ENCODE data around the gene ABCB8.

The ABCB8 gene

GRCh38 chr7:151088856-151089699, 60.8 kb downstream of the ABCB8 start:
- peak; percentile 73 for DNase-seq

DNA sequence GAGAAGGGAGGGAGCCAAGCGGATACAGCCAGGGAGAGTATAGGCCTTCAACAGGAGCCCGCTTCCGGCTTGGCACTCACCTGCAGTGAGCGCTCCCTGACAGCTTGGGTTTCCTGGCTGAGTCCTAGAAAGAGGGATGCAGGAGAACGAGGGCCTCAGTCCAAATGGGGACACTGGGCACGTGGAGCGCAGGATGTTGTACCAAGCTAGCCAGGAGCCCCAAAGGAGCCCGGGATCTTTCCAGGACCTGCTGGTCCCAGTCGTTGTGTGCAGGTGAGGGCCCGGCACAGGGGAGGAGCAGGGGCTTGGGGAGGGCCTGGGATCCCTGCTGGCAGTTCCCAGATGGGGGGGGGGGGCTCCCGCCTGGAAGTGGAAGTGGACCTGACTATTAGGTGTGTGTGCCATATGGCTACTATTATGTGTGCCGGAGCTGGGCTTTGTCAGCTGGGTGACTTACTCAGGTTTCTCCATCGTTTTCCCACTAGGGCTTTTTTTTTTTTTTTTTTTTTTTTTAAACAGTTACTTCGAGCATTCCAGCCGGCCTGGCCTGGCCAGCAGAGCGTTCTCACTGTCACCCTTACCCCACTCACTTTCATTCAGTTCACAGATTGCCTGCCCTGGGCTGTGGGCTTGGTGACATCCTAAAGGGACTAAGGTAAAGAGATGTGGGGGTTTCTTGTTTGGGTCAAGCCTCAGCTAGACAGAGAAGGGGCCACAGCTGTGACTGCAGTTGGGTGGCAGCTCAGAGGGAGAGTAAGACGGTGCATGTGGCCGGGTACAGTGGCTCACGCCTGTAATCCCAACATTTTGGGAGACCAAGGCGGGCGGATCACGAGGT, 61.9 kb downstream of the ABCB8 start:
- no peak for DNase-seq

GRCh38 chr7:151091003-151091402, 62.8 kb downstream of the ABCB8 start:
- DNase-seq, result no peak

GRCh38 chr7:151091431-151091830, 63.2 kb downstream of the ABCB8 start:
- DNase-seq, result no peak

DNA sequence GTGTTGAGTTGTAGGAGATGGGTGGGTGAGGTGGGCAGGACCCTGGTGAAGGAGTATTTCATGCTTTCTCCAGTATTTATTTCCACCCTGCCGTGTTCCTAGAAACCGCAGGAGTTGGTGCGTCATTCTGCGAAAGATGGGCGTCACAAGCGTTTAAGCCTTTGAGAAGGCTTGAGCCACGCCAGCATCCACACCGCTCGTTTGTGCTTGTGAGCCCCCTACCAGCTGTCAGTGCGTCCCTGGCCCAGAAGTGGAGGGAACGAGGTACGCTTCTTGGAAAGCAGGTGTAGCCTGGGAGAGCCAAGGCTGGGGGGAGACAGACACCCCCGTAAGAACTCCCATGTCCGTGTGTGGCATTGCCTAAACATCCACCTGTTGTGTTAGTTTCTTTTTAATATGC, 63.7 kb downstream of the ABCB8 start:
- DNase-seq, result no peak

DNA sequence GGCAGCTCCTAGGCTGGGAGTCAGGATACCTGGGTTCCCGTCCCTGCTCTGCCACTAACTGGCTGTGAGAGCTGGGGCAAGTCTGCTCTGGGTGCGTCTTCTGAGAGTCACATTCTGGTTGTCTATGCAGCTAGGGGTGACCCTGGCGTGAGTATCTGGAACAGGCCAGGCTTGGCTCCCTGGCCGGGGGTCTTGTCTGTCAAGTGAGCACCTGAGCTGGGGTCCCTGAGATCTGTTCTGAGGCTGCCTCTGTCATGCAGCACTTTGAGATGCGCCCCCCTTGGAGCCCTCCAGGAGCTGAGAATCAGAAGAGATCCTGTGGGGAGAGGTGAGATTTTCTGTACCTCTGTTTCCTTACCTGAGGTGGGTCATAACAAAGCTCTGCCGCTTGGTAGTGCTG, 65.5 kb downstream of the ABCB8 start:
- no peak for DNase-seq

- no peak for DNase-seq
Observed at GRCh38 chr7:151094675-151095074, 66.4 kb downstream of the ABCB8 start.

DNA sequence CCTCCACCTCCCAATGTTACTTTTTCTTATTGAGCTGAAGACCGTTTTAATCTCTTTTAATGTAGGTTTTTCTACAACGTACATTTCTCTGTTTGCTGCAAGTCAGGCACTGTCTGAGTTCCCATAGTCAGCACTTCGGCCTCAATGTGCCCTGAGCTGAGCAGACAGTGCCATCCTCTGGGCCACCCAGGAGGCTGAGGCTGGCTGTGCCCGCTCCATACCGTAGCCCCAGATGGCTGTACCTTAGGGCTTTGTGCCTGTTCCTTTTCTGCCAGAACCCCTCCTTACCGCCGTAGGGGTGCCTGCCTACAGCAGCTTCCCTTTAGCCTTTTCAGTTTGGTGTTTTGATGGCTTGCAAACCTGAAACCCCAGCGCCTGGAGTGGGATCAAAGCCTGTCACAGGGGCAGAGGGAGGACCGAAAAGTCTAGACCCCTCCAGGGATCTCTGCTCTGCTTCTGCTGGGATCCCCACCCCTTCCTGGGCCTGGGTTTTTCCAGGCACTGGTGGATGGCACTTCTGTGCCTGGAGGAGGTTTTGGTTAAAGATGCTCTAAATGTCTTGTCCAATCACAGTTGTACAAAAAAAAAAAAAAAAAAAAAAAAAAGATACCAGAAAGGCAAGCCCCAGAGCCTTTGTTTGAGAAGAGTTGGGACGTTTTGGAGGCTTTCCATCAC, 67.0 kb downstream of the ABCB8 start:
- DNase-seq, result no peak

- no peak for DNase-seq
Observed at GRCh38 chr7:151095828-151096475, 67.7 kb downstream of the ABCB8 start.

Data from retina (tissue), 1 donor.